GM18870 (cell line): ENCODE data around the gene GNB1L.
A peak's percentile ranks its signal among the peaks of the same experiment; 100 is the strongest.

ENCODE experiments used
- ATAC-seq: cut with Tn5 transposase; IDR thresholded peaks from one replicate; pipeline ENCODE4 v1.9.1; 2021; ENCODE audit warnings: moderate library complexity; ENCODE audit not compliant: unreplicated experiment

GNB1L gene, protein sequence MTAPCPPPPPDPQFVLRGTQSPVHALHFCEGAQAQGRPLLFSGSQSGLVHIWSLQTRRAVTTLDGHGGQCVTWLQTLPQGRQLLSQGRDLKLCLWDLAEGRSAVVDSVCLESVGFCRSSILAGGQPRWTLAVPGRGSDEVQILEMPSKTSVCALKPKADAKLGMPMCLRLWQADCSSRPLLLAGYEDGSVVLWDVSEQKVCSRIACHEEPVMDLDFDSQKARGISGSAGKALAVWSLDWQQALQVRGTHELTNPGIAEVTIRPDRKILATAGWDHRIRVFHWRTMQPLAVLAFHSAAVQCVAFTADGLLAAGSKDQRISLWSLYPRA

DNA sequence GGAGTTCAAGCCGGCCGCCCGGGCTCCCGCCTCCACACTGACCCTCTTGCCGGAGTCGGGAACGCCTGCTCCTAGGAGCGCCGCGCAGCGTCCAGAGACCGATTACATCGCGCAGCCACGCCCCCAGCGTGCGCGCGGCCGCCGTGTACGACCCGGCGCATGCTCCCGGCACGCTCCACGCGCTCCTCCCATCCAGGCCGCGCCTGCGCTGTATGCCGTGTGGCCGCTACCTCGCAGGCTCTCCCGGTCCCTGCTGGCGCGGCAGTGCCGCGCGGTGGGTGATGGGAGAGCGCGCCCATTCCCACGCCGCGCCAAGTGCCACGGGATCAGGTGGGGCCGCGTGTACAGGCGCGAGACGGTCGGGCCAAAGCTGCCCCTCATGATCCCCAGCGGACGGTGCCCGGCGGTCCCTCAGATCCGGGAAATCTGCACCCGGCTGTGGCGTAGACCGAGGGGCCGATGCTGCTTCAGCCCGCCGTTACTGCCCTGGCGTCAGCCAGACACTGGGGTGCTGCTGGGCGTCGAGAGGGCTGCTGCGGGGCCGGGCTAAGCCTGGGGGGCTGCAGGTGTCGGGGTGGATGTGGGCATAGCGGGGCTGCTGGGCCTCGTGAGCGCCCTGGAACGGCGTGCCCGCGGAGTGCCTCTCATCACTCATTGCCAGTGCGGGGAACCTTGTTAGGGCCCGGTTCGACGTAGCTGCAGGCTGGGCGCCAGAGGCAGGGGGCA lies at the start of gene GNB1L, which contains the start of gene RTL10:
TSS of gene GNB1L (minus strand) at position 97 of the 726 bp plus-strand sequence. CDS start 33,519 bp downstream, outside the sequence.
TSS of gene RTL10 (minus strand) at position 97 of the 726 bp plus-strand sequence. CDS start 2,613 bp downstream, outside the sequence.
- peak; percentile 65 for ATAC-seq

- ATAC-seq, result no peak
Measured at GRCh38 chr22:19904174-19904856, 49.6 kb upstream of the GNB1L start.

DNA sequence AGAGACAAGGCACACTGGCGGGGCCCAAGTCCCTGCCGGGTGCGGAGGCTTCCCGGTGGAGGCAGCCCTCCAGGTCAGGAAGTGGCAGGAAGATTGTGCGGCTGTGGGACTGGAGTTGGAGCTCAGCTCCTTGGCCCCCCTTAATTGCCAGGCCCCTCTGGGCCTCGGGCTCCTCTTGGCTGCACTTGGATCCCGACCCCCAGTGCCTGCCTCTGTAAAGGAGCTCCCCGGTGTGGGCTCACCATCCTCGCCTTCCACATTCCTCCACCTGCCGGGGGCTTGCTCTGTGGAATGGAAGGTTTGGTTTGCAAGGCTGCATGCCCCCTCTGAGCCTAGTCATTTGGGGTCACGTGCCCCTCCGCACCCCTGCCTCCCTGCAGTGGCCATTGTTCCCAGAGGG lies 48.8 kb upstream of the GNB1L start:
- no peak for ATAC-seq

DNA sequence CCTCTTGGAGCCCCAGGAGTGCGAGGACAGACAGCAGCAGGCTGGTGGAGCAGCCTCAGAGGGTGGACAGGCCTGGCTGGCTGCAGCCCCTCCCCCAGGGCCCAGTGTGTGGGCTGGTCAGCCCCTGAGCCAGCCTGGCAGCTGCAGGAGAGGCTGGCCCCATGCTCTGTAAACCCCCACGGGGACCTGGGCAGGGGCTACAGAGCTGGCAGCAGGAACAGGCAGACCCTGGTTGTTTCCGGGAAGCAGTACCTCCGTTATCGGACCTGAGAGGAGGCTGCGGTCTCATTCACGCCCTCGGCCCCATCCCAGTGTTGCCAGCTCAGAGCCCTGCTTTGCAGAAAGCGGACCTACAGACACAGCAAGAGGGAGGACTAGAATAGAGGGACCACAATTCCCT lies 48.4 kb upstream of the GNB1L start:
- no peak for ATAC-seq

GRCh38 chr22:19902245-19902715 lies 47.6 kb upstream of the GNB1L start:
- no peak for ATAC-seq

- ATAC-seq, result no peak
Measured at GRCh38 chr22:19901577-19902244, 47.0 kb upstream of the GNB1L start.

DNA sequence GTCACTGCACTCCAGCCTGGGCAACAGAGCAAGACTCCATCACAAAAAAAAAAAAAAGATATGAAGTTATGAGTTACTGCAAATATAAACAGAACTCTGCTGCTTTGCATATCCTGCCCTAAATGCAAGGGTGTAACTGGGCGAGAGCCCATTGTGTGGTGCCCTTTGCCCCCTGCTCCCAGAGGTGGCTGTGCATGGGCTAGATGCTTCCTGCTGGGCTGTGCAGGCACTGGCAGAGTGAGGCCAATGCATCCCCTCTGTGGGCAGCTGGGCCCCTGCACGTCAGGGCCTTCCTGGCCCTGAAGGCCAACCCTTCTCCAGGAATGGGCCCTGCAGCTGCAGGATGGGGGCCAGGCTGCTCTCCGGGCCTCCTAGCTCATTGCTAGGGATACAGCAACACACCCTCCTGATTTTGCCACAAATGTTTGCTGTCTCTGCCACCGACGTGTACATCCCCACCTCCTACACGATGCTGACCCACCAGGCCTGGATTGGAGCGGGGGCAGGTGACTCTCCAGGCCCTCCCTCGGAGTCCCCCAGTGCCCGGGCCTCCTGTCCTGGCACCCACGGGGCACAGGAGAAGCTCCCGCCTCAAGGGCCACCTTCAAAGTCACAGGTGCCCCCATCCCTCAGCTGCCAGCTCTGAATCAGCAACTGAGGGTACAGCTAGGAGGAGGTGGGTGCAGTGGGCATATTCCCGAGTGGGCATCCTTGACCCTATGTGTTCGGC lies 46.2 kb upstream of the GNB1L start:
- no peak for ATAC-seq

DNA sequence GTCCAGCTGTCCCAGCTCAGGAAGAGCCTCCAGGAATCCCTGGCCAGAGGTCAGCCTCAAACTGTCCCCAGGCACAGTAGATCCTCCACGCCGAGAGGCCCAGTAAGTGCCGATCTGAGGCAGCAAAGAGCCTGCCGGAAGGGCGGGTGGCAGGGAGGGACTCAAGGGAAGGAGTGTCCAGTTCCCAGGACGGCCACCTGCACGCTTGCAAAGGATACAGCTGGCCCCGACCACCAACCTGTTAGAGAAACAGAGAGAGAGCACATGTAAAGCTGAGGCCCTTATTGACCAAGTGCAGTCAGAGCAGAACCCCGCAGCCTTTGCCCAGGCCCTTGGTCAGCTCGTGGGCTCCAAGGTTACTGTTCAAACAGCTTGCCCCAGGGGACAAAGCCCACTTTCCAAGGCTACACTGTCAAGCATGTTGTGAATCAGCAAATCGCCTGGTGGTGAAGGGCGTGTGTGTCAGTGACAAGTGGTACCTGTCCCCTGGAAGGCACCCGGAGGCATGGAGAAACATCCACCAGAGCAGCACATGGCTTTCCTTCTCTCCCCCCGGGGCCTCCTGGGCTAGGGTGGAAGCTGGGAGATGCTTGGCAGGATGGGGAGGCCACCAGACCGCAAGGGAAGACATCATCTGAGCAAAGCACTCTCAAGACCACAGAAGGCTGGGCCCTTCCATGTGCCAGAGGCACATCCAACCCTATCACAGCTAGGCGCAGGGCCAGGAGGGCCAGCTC lies 44.3 kb upstream of the GNB1L start:
- ATAC-seq, result no peak

GRCh38 chr22:19898145-19898544 lies 43.5 kb upstream of the GNB1L start:
- ATAC-seq, result no peak

- ATAC-seq, result no peak
Measured at GRCh38 chr22:19897726-19898125, 43.1 kb upstream of the GNB1L start.

GRCh38 chr22:19896665-19897355 lies 42.1 kb upstream of the GNB1L start:
- no peak for ATAC-seq

- ATAC-seq, result no peak
Measured at GRCh38 chr22:19895160-19895849, 40.6 kb upstream of the GNB1L start.

- ATAC-seq, result no peak
Measured at GRCh38 chr22:19893363-19893762, 38.7 kb upstream of the GNB1L start.

DNA sequence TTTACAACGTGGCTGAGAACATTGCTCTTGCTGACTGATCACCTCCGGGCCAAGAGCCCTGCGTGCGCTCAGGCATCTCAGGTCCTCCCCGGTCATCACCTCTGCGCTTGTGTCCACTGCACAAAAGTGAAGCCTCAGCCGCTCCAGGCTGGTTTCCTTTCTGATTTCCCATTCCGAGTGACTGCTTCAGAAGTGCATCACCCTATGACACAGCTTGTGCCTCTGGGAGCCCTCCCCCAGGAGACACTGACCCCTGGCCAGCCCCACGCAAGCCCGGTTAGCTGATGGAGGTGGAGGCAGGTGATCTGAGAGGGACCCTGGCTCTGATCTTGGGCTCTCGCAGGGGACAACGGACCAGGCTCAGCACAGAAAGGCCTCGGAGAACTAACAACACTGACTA lies 38.3 kb upstream of the GNB1L start:
- ATAC-seq, result no peak

DNA sequence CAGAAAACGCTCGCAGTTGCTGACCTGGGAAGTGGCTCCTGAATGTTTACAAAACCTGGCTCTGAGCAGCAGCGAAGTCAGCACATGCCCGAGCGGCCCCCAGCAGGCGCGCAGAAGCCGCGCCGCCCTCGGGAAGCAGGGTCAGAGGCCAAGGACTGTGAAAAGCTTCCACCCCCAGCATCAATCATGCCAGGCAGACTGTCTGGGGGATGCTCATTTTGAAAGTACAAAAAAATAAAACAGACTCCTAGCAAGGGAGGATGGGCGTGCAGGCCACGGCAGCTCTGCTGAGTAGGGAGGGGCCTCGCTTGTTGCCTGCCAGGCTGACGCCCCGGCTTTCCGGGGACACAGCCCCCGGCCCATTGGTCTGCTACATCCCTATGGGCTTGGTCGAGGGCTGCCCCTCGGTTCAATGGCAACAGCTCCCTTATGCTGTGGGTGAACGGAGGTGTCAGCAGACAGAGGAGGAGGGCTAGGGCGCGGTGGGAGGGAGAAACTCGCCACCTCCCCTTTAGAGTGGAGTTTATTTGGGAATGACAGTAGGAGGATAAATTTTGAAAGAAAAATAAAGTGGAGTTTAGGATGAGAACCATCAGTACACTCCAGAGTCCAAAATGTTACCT lies 37.7 kb upstream of the GNB1L start:
- no peak for ATAC-seq

DNA sequence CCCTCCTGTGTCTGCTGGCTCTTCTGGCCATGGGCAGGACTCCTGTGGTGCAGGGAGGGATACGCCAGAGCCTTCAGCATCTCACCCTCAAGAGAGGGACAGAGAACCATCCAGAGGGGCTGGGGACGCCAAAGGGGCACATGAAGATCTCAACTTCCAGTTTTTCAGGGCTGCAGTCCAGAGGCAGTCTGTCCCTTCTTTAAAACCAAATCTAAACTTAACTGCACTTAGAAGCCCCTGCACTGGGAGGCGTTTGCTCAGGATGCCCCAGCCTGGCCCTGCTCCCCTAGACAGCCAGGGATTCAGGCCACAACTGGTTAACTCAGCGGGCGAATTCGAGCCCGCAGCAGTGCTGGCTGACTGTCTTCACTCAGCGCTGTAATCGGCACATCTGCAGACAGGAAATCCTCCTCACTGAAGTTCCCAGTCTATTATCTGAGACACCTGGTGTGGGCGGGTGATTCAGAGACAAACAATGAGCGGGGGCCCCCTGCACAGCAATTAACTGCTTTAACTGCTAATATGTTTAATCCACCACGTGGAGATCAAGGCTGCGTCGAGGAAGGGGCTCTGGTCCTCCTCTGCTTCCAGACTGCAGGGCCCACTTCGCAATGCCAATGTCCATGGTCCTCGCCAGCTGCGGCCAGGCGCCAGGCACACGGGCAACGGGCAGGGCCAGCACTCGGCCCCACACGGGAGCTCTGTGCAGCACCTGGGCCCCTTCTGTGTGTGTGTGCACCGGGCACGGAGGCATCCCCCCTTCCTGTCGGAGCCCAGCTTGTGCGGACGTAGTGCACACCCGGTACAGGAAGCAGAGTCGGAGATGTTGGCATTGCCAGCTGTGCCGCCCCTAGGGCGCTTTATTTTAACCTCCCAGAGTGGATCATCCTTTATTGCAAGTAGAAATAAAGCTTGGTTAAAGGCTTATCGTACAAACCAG lies 36.9 kb upstream of the GNB1L start:
- ATAC-seq, result no peak
